Epithelial cell of esophagus (primary cell): ENCODE results near the gene CDH4.
"Not testable (repeated sequence)": the region's sequence is repeated elsewhere in the genome, so short reads cannot be mapped to it uniquely, and the experiment has no call there.

ENCODE experiments used
- DNase-seq: peaks from one replicate; pipeline ENCODE4 v3.0.0; 2010; ENCODE audit warnings: low read depth
- H3K4me3 ChIP-seq: 2 replicates; pipeline ENCODE4 v1.5.1; 2011; ENCODE audit warnings: mild to moderate bottlenecking, low read length, control low read depth
- CTCF ChIP-seq: IDR thresholded peaks from 2 replicates; pipeline ENCODE4 v1.5.1; 2011; ENCODE audit warnings: low read depth, mild to moderate bottlenecking, low read length, control low read depth, inconsistent platforms; ENCODE audit not compliant: insufficient read depth; ENCODE audit errors: missing control alignments

The CDH4 gene

GRCh38 chr20:61976644-61977418 lies 724.8 kb downstream of the CDH4 start:
- no peak for DNase-seq
- no peak overlapping the region for H3K4me3 ChIP-seq
- no peak for TF ChIP-seq CTCF

- no peak for DNase-seq
- no peak for TF ChIP-seq CTCF
- no peak overlapping the region for H3K4me3 ChIP-seq
Measured at GRCh38 chr20:61977419-61977786, 725.3 kb downstream of the CDH4 start.

- DNase-seq, result no peak
- TF ChIP-seq CTCF, result no peak
- H3K4me3 ChIP-seq, result no peak overlapping the region
Measured at GRCh38 chr20:61978491-61978890, 726.4 kb downstream of the CDH4 start.

GRCh38 chr20:61979090-61979489 lies 727.0 kb downstream of the CDH4 start:
- no peak for TF ChIP-seq CTCF
- H3K4me3 ChIP-seq, result no peak overlapping the region
- DNase-seq, result no peak

- TF ChIP-seq CTCF, result no peak
Measured at GRCh38 chr20:61979701-61980635, 727.9 kb downstream of the CDH4 start.

GRCh38 chr20:61980647-61981583 lies 728.9 kb downstream of the CDH4 start:
- no peak for DNase-seq
- TF ChIP-seq CTCF, result peak; percentile 38
- no peak overlapping the region for H3K4me3 ChIP-seq

More at GRCh38 chr20:61979701-61980635, 727.9 kb downstream of the CDH4 start:
- DNase-seq, result no peak
- no peak overlapping the region for H3K4me3 ChIP-seq

GRCh38 chr20:61981691-61982090 lies 729.6 kb downstream of the CDH4 start:
- H3K4me3 ChIP-seq, DNase-seq: not testable (repeated sequence)
